GM12801 (cell line): ENCODE data around the gene HOXA13.

Source experiments
- TF ChIP-seq, protein P1 (sequence below): IDR thresholded peaks from one replicate; pipeline ENCODE4 v1.5.1; 2011; ENCODE audit warnings: control low read depth; ENCODE audit not compliant: insufficient read length; ENCODE audit errors: extremely low read depth

HOXA13 gene

DNA sequence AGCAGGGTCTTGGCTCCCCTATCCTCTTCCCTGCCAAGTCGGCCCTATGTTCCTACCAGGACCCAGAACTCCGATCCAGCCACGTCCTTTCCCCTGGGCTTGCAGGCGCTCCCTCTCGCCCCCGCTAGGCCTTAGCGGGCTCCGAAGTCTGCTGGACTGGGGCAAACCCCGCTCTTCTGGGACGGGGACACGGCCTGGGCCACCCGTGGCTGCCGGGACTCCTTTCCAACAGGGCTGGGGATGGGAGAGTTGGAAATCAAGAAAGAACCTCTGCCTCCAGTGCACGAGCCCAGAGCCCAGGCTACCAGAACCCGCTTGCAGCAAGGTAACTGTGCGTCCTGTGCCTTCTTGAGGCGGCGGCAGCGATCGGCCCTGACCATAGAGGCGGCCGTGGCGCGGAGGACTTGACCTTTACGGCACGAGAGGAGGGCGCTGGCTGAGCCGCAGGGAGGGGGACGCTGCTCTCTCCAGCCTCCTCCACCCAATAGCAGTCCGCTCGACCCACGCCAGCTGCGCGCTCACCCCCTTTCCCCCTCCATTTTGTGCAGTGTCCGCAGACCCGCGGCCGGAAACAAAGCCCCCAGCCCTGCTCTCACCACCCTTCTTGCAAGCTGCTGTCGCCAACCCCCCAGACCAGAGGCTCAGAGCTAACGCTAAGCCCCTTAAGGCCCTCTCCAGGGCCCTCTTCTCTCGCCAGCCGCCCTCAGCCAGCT is 7.9 kb downstream of the HOXA13 start:
- TF ChIP-seq, protein P1, sequence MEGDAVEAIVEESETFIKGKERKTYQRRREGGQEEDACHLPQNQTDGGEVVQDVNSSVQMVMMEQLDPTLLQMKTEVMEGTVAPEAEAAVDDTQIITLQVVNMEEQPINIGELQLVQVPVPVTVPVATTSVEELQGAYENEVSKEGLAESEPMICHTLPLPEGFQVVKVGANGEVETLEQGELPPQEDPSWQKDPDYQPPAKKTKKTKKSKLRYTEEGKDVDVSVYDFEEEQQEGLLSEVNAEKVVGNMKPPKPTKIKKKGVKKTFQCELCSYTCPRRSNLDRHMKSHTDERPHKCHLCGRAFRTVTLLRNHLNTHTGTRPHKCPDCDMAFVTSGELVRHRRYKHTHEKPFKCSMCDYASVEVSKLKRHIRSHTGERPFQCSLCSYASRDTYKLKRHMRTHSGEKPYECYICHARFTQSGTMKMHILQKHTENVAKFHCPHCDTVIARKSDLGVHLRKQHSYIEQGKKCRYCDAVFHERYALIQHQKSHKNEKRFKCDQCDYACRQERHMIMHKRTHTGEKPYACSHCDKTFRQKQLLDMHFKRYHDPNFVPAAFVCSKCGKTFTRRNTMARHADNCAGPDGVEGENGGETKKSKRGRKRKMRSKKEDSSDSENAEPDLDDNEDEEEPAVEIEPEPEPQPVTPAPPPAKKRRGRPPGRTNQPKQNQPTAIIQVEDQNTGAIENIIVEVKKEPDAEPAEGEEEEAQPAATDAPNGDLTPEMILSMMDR, result no peak

DNA sequence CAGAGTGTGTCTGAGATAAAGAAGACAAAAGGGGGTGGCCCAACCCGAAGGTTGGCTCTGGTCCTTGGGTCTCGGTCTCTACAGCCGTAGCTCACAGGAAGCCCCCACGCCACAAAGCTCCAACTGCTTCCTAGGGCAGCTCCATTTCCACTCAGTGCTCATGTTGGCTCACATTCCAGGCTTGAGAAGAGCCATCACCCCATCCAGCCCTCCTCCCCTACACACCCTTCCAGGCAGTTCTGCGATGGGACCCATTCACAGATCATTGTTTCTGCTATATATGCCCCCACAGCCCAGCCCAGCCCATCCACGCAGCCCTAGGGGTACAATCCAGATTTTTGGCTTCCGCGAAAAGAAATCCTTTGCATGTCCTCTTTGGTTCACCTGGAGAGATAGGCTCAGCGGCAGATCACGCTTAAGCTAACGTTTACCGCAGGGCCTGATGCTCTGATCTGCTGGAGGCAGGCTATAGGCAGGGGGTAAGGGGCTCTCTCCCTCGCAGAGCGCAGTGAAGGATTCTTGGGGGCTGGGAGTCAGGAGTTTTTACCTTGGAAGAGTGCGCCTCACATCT is 8.6 kb downstream of the HOXA13 start:
- TF ChIP-seq, protein P1, result no peak

DNA sequence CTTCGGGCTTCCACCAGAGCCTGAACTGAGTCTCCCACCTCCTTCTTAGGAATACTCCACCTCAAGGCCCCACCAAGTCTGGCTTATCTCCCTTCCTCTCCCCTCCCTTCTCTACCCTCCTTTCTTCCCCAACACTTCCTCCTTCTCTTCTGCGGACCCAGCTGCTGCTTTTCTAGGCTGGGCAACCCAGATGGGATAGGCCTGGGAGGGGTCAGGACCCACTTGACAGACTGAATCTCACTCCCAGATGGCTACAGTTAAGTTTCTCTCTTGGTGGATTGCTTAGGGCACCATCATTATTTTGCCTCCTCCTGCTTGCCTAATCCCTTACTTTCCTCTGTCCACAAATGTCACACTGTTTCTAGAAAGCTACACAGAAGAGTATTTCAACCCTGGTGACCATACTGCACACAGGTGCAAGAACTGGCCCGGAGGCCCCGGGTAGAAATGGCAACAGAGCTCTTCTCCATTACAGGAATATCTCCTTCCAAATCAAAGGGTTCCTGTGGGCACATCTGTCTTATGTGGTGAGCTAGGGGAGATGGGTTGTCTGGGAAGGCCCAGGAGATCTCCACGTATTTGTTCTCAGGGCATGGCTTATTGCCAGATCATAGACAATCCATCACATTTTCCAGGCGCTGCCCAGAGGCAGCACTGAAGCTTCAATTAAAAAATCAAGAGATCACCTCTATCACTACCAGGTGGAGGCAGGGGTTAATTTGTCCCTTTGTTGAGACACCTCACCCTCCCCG is 9.7 kb downstream of the HOXA13 start:
- TF ChIP-seq, protein P1, result no peak

DNA sequence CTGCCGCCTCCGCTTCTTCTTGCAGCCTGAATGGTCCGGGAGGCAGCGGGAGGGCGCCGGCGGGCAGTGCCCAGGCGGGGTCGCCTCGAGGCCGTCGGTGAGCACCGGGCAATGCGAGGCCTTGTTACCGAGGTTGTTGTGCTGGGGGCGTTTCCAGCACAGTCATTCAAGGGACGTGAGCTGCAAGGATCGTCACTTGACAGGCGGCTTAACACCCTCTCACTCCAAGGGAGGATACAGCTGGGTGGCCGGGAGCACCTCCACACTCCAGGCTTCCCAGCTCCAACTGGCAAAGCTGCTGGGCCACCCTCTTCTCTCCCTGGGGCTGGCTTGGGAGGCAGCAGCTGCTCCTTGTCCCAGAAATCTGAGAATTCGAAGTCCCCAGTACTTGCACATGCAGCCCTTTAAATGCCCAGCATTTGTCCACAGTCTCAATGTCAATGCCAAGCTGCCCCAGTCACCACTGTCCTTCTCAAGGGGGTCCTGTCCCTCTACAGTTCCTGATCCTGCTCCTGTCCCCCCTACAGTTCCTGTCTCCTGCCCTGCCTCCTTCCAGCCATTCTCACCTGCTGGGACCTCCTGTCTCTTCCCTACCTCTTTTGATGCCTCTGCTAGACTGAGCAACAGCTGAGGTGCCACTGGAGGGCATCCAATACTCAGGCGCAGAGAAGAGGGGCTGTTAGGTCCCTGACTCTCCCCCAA is 10.4 kb downstream of the HOXA13 start:
- TF ChIP-seq, protein P1, result no peak

DNA sequence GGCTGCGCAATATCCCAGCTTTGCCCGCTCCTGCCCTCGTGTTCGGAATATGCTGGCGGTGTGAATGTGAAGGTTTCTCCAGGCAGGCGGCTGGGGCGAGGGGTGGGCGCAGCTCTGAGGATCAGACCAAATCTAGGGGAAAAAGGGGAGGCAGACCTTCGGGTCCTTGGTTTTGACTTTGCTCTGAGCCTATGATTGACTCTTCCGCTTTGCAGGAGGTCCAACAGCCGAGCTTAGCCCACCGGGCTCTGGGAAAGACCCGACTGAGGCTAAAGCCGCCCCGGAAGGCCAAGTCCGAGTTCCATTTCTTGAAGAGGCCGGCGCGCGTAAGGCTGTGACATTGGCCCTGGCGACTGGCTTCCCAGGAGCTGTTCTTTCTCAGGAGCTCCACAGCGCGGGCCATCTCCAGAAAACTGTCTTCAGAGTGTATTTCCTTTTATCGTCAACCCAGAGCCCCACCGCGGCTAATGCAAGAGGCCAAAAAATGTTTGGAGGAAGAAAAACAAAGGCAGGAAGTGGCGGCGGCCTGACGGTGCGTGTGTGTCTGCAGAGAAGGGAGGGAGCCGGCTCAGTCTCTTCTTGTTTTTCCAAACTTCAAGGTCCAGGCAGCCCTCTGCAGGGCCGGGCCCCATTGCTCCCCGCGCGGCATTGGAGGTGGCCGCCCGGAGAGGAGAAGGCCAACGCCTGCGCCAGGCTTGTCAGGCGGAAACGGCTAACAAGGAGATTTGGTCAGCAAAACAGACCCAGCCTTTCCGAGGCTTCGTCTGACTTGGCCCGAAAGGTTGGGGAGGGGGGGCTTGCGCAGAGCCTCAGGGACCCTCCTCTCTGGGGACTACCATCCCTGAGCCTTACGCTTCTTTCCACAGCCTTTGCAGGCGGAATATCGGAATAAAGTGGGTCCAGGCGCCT is 11.3 kb downstream of the HOXA13 start:
- TF ChIP-seq, protein P1, result no peak

DNA sequence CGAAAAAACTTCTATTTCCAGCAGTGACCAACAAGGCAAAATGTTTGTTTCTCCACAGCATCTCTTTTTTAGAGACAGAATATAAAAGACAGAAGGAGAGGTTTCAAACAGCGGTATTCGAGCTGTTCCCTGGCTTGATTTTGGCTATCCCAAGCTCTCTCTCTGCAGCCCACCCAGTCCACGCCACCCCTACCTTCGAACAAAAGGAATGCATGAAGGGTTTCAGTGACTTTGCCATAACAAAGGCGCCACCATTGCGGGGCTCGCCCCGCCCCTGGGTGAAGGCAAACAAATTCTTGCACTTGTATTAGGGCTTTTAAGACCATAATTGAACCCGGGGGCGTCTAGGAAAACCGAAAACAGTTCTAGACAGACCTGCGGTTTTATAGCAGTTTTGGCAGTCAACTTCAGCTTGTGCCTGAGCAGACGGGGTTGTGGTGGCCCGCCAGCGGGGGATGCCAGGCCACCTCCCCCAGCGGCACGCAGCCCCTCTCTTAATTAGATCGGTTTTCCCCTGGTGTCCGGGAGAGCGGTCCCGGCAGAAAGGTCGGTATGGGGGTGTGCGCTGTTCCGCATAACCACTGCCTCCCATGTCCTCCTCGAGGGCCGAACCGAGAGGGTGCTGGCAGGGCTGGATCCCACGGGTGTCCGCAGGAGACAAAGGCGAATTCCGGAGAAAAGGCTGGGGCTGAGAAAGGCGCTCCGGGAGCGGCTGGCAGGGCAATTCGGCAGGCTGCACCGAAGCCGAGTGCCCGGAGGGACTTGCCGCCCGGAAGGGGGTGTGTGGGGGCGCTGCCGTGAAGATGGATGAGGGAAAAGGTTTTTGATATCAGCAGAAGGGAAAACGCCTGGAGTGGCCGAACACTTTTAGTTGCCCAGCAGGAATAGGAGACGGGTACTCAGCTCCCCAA is 12.2 kb downstream of the HOXA13 start:
- TF ChIP-seq, protein P1, result no peak
